Measurements from ENCODE around the gene NR4A1. TPM values are rescaled to one million over a fixed set of nuclear protein-coding genes. Genes with fewer than 3 reads are reported as not detected.

The NR4A1 gene
- total and polyA plus RNA-seq, 9 of the 15 experiments (the other 6 are each of a cell fraction or from before 2014, with no cell fraction given), result 0.07 to 4.7 (median 1.9) TPM; not detected in 1

DNA sequence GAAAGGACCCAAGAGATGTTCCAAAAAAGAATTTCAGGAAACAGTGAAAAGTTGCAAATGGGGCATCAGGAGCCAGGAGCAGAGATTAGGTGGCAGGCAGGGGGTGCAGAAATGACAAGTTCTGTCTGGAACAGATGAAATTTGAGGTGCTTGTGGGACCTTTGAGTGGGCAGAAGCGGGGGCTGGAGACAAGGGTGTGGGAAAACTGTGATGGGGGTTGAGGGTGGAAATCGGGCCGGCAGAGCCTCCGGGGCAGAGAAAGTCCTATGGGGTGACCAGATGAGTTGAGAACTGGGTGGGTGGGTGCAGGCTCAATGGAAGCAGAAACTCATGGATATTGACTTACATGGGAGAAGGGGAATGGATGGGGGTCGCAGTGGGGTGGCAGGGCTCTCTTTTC, 1.6 kb upstream of the NR4A1 start:
- no peaks in the 10 kb centered on the region for H3K79me2 ChIP-seq (ENCODE audit: control insufficient read depth, insufficient read depth, low read length)
- H2AFZ ChIP-seq (ENCODE audit: low read depth, low read length), result no peak overlapping the region
- CTCF ChIA-PET (ENCODE audit: low intra/inter-chr PET ratio), result no interaction called here
- no peak overlapping the region for H3K4me3 ChIP-seq
- FAIRE-seq, result no peak
- 0 out of 4 replicates have a peak overlapping the region, but pooled peaks of 1 of the 2 experiments have one; percentile 71 for H3K9ac ChIP-seq (ENCODE audit: insufficient read depth in 1 of 2, low read depth in 2 of 2, low read length in 2 of 2)
- intact Hi-C loops (cut with micrococcal nuclease) (no loop called here), in situ Hi-C loops (cut with MboI) (no loop called here)
- H3K27me3 ChIP-seq (ENCODE audit: control insufficient read depth in 2 of 2, insufficient read depth in 2 of 2, low read length in 2 of 2), result no peaks in the 10 kb centered on the region
- H3K4me2 ChIP-seq (ENCODE audit: insufficient read depth, low read length), result no peak overlapping the region
- no peaks in the 10 kb centered on the region for H3K9me3 ChIP-seq (replicated peaks; ENCODE audit: control insufficient read depth, insufficient read depth, low read depth, low read length)
- no peak for ATAC-seq
- peaks cover 6% of the 10 kb centered on the region; the same call in 1 of the 2 replicates for H4K20me1 ChIP-seq (replicated peaks; ENCODE audit: control insufficient read depth, insufficient read depth, low read length)
- H3K4me1 ChIP-seq (replicated peaks in 1 of 2; ENCODE audit: control insufficient read depth in 2 of 2, insufficient read depth in 2 of 2, low read length in 2 of 2), result peaks cover 23 to 45% of the 10 kb centered on the region in 2 experiments
- no peaks in the 10 kb centered on the region for H3K9me1 ChIP-seq (ENCODE audit: control insufficient read depth, insufficient read depth, low read length)
- TF ChIP-seq RFX1 (IDR thresholded peaks at IDR 0.05) (no peak), NFIX (CRISPR knock-in tag; IDR thresholded peaks at IDR 0.05; ENCODE audit: low read depth) (no peak), ZBTB5 (IDR thresholded peaks at IDR 0.05) (no peak), ILF3 (IDR thresholded peaks at IDR 0.05; ENCODE audit: borderline replicate concordance) (no peak), GTF2E2 (tag; IDR thresholded peaks at IDR 0.05) (no peak), TEAD4 (IDR thresholded peaks at IDR 0.05; ENCODE audit: low read length) (no peak), TEAD4 (CRISPR knock-in tag; IDR thresholded peaks at IDR 0.05; ENCODE audit: borderline replicate concordance) (no peak)
- TF ChIP-seq, protein P1, sequence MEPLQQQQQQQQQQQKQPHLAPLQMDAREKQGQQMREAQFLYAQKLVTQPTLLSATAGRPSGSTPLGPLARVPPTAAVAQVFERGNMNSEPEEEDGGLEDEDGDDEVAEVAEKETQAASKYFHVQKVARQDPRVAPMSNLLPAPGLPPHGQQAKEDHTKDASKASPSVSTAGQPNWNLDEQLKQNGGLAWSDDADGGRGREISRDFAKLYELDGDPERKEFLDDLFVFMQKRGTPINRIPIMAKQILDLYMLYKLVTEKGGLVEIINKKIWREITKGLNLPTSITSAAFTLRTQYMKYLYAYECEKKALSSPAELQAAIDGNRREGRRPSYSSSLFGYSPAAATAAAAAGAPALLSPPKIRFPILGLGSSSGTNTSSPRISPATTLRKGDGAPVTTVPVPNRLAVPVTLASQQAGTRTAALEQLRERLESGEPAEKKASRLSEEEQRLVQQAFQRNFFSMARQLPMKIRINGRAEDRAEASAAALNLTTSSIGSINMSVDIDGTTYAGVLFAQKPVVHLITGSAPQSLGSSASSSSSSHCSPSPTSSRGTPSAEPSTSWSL (CRISPR knock-in tag; IDR thresholded peaks at IDR 0.05; ENCODE audit: borderline replicate concordance), result no peak
- 82% methylated on average over 3 of the region's 5 CpGs for WGBS (ENCODE audit: insufficient coverage, low coverage, missing lambda C conversion rate)
- POLR2A ChIA-PET, result no interaction called here
- no TSS peak for BruUV-seq (replicated peaks)
- H3K36me3 ChIP-seq (ENCODE audit: control insufficient read depth, insufficient read depth, low read length), result no peaks in the 10 kb centered on the region
- no peak overlapping the region for H3K27ac ChIP-seq (ENCODE audit: extremely low read depth, low read depth, low read length)
- DNase-seq (ENCODE audit: extremely low read depth in 1 of 4, low spot score in 3 of 4), result no peak

Measured in K562 (cell line).